HFF-Myc (cell line): Measurements from ENCODE around the gene NTM.

Source experiments
- DNase-seq: peaks from one replicate; pipeline ENCODE4 v3.0.0-alpha.2; 2011; ENCODE audit warnings: low read depth; ENCODE audit errors: extremely low read depth
- H3K4me3 ChIP-seq: replicated peaks from 2 replicates; pipeline ENCODE4 v1.5.1; 2011; ENCODE audit warnings: low read depth, mild to moderate bottlenecking, control low read depth, low read length
- CTCF ChIP-seq: IDR thresholded peaks from 2 replicates; pipeline ENCODE4 v1.5.1; 2012; ENCODE audit warnings: mild to moderate bottlenecking, low read depth, low read length, control low read depth; ENCODE audit errors: missing control alignments

The NTM gene

GRCh38 chr11:131792243-131792642 is 421.8 kb downstream of the NTM start:
- TF ChIP-seq CTCF, result no peak
- H3K4me3 ChIP-seq, result no peak overlapping the region
- no peak for DNase-seq

GRCh38 chr11:131796089-131796488 is 425.7 kb downstream of the NTM start:
- no peak overlapping the region for H3K4me3 ChIP-seq
- no peak for TF ChIP-seq CTCF
- no peak for DNase-seq

- no peak overlapping the region for H3K4me3 ChIP-seq
- TF ChIP-seq CTCF, result no peak
Observed at GRCh38 chr11:131796541-131796940, 426.1 kb downstream of the NTM start.

GRCh38 chr11:131800452-131800851 is 430.0 kb downstream of the NTM start:
- DNase-seq, result no peak
- no peak for TF ChIP-seq CTCF
- H3K4me3 ChIP-seq, result no peak overlapping the region

More at GRCh38 chr11:131796541-131796940, 426.1 kb downstream of the NTM start:
- no peak for DNase-seq

GRCh38 chr11:131802440-131803115 is 432.2 kb downstream of the NTM start:
- no peak for DNase-seq
- no peak for TF ChIP-seq CTCF
- H3K4me3 ChIP-seq, result no peak overlapping the region

GRCh38 chr11:131807876-131808275 is 437.5 kb downstream of the NTM start:
- no peak for TF ChIP-seq CTCF
- H3K4me3 ChIP-seq, result no peak overlapping the region
- DNase-seq, result no peak

- TF ChIP-seq CTCF, result no peak
- no peak overlapping the region for H3K4me3 ChIP-seq
- no peak for DNase-seq
Observed at GRCh38 chr11:131808470-131808869, 438.1 kb downstream of the NTM start.
